HG02938 (cell line): ENCODE results near the gene PSME3IP1.

Experiments
- ATAC-seq: cut with Tn5 transposase; IDR thresholded peaks from one replicate; pipeline ENCODE4 v1.9.1; 2021; ENCODE audit warnings: mild to moderate bottlenecking, moderate library complexity; ENCODE audit not compliant: unreplicated experiment

Gene PSME3IP1

GRCh38 chr16:57169327-57169726 lies 16.5 kb downstream of the PSME3IP1 start:
- ATAC-seq = no peak

GRCh38 chr16:57167953-57168352 lies 17.9 kb downstream of the PSME3IP1 start:
- ATAC-seq = no peak

- ATAC-seq = no peak
Observed at GRCh38 chr16:57167538-57167937, 18.3 kb downstream of the PSME3IP1 start.

GRCh38 chr16:57166951-57167350 lies 18.9 kb downstream of the PSME3IP1 start:
- no peak for ATAC-seq

- no peak for ATAC-seq
Observed at GRCh38 chr16:57166451-57166850, 19.4 kb downstream of the PSME3IP1 start.

GRCh38 chr16:57165938-57166337 lies 19.9 kb downstream of the PSME3IP1 start:
- no peak for ATAC-seq

- no peak for ATAC-seq
Observed at GRCh38 chr16:57165483-57165882, 20.4 kb downstream of the PSME3IP1 start.

- no peak for ATAC-seq
Observed at GRCh38 chr16:57163842-57164241, 22.0 kb downstream of the PSME3IP1 start.

GRCh38 chr16:57159447-57159846 lies 26.4 kb downstream of the PSME3IP1 start:
- ATAC-seq = no peak

- ATAC-seq = no peak
Observed at GRCh38 chr16:57157533-57157932, 28.3 kb downstream of the PSME3IP1 start.

GRCh38 chr16:57156351-57156703 lies 29.5 kb downstream of the PSME3IP1 start:
- ATAC-seq = no peak

GRCh38 chr16:57155702-57156350 lies 30.0 kb downstream of the PSME3IP1 start:
- ATAC-seq = no peak

GRCh38 chr16:57153841-57154240 lies 32.0 kb downstream of the PSME3IP1 start:
- no peak for ATAC-seq

- ATAC-seq = no peak
Observed at GRCh38 chr16:57152096-57153093, 33.4 kb downstream of the PSME3IP1 start.

GRCh38 chr16:57151369-57151768 lies 34.5 kb downstream of the PSME3IP1 start:
- ATAC-seq = no peak

GRCh38 chr16:57150682-57151330 lies 35.0 kb downstream of the PSME3IP1 start:
- ATAC-seq = no peak

GRCh38 chr16:57149391-57149790 lies 36.4 kb downstream of the PSME3IP1 start:
- ATAC-seq = no peak

- no peak for ATAC-seq
Observed at GRCh38 chr16:57148481-57148880, 37.4 kb downstream of the PSME3IP1 start.

GRCh38 chr16:57147381-57148221 lies 38.2 kb downstream of the PSME3IP1 start:
- ATAC-seq = no peak

- ATAC-seq = no peak
Observed at GRCh38 chr16:57146735-57147134, 39.1 kb downstream of the PSME3IP1 start.
